Subcutaneous abdominal adipose tissue (tissue), 5 donors: ENCODE measurements around the gene ACSL3.

Source experiments
- H3K27ac ChIP-seq: one replicate; pipeline ENCODE4 v1.7.0; 2013; ENCODE audit warnings: low read depth, mild to moderate bottlenecking, inconsistent platforms, low read length, moderate library complexity
- H3K27me3 ChIP-seq, 5 donors: one replicate each; pipeline ENCODE4 v1.7.0; 2013; ENCODE audit warnings: low read length in 5 of 5, inconsistent platforms in 1 of 5; ENCODE audit not compliant: control insufficient read depth in 5 of 5, insufficient read depth in 4 of 5
- H3K36me3 ChIP-seq, 5 donors: one replicate each; pipeline ENCODE4 v1.7.0; 2013; ENCODE audit warnings: low read length in 5 of 5; ENCODE audit not compliant: control insufficient read depth in 5 of 5, insufficient read depth in 5 of 5
- H3K4me1 ChIP-seq, 5 donors: one replicate each; pipeline ENCODE4 v1.7.0; 2013; ENCODE audit warnings: low read length in 5 of 5, mild to moderate bottlenecking in 3 of 5, moderate library complexity in 1 of 5; ENCODE audit not compliant: control insufficient read depth in 5 of 5, insufficient read depth in 5 of 5
- H3K4me3 ChIP-seq, 5 donors: one replicate each; pipeline ENCODE4 v1.7.0; 2013; ENCODE audit warnings: low read length in 5 of 5, low read depth in 1 of 5
- H3K9ac ChIP-seq, 5 donors: one replicate each; pipeline ENCODE4 v1.7.0; 2013; ENCODE audit warnings: low read length in 5 of 5, mild to moderate bottlenecking in 4 of 5, moderate library complexity in 3 of 5
- H3K9me3 ChIP-seq, 5 donors: one replicate each; pipeline ENCODE4 v1.7.0; 2013; ENCODE audit warnings: low read length in 5 of 5; ENCODE audit not compliant: control insufficient read depth in 5 of 5
- donor health status: healthy.
- donor health status: healthy.
- donor health status: healthy.
- donor health status: healthy.
- donor health status: healthy.

ACSL3 gene

GRCh38 chr2:222946700-222947287, 86.0 kb downstream of the ACSL3 start:
- Histone ChIP-seq H3K4me3 (no peak overlapping the region), H3K9me3 (no peaks in the 10 kb centered on the region), H3K4me1 (peaks cover 0 to 8% (median 0%) of the 10 kb centered on the region in 5 donors), H3K27me3 (no peaks in the 10 kb centered on the region), H3K9ac (no peak overlapping the region), H3K36me3 (peaks cover 0 to 1% (median under 1%) of the 10 kb centered on the region in 5 donors), H3K27ac (no peak overlapping the region)

GRCh38 chr2:222949073-222949472, 88.2 kb downstream of the ACSL3 start:
- Histone ChIP-seq H3K36me3 (no peaks in the 10 kb centered on the region), H3K27ac (no peak overlapping the region), H3K4me1 (peaks cover 0 to 5% (median 0%) of the 10 kb centered on the region in 5 donors), H3K4me3 (no peak overlapping the region), H3K9me3 (no peaks in the 10 kb centered on the region), H3K9ac (no peak overlapping the region), H3K27me3 (no peaks in the 10 kb centered on the region)

DNA sequence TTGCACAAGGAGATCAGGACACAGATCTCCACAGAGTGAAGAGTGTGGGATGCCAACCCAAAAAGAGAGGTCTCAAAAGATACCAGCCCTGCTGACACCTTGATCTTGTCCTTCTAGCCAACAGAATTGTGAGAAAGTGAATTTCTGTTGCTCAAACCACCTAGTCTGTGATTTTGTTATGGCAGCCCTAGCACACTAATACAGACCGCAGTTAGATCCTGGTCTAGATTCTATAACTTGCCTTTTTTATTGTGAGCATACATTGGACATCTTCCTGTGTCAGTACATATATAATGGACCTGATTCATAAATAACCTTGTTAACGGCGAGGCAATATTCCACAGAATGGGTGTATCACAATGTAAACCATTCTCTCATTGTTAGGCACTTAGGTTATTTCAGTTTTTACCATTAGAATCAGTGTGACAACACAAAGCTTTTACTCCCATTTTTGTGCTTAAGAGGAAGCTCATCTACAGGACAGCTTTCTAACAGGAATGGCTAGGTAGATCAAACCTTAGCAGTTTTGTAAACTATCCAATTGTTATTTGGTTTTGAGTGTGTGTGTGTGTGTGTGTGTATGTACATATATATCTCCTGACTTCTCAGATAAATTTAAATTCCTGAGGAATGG, 89.0 kb downstream of the ACSL3 start:
- H3K27me3 ChIP-seq: no peaks in the 10 kb centered on the region
- H3K9ac ChIP-seq: no peak overlapping the region
- no peaks in the 10 kb centered on the region for H3K9me3 ChIP-seq
- no peak overlapping the region for H3K27ac ChIP-seq
- H3K4me1 ChIP-seq: peaks cover 0 to 2% (median 0%) of the 10 kb centered on the region in 5 donors
- H3K4me3 ChIP-seq: no peak overlapping the region
- H3K36me3 ChIP-seq: no peaks in the 10 kb centered on the region

- no peak overlapping the region for H3K9ac ChIP-seq
- H3K27me3 ChIP-seq: no peaks in the 10 kb centered on the region
- no peak overlapping the region for H3K4me3 ChIP-seq
- no peaks in the 10 kb centered on the region for H3K36me3 ChIP-seq
- no peaks in the 10 kb centered on the region for H3K4me1 ChIP-seq
- no peaks in the 10 kb centered on the region for H3K9me3 ChIP-seq
- H3K27ac ChIP-seq: no peak overlapping the region
Measured at GRCh38 chr2:222950638-222951285, 89.9 kb downstream of the ACSL3 start.

- Histone ChIP-seq H3K4me1 (no peaks in the 10 kb centered on the region), H3K36me3 (no peaks in the 10 kb centered on the region)
Measured at GRCh38 chr2:222952204-222952603, 91.4 kb downstream of the ACSL3 start.

GRCh38 chr2:222955008-222955407, 94.2 kb downstream of the ACSL3 start:
- H3K9ac ChIP-seq: no peak overlapping the region
- no peak overlapping the region for H3K27ac ChIP-seq
- H3K9me3 ChIP-seq: no peaks in the 10 kb centered on the region
- no peaks in the 10 kb centered on the region for H3K27me3 ChIP-seq
- H3K36me3 ChIP-seq: no peaks in the 10 kb centered on the region
- H3K4me1 ChIP-seq: no peaks in the 10 kb centered on the region
- H3K4me3 ChIP-seq: no peak overlapping the region

More at GRCh38 chr2:222952204-222952603, 91.4 kb downstream of the ACSL3 start:
- Histone ChIP-seq H3K27ac (no peak overlapping the region), H3K9me3 (no peaks in the 10 kb centered on the region), H3K4me3 (no peak overlapping the region), H3K9ac (no peak overlapping the region), H3K27me3 (no peaks in the 10 kb centered on the region)

GRCh38 chr2:222959358-222959757, 98.5 kb downstream of the ACSL3 start:
- Histone ChIP-seq H3K9me3 (no peaks in the 10 kb centered on the region), H3K36me3 (no peaks in the 10 kb centered on the region), H3K27ac (no peak overlapping the region), H3K4me1 (no peaks in the 10 kb centered on the region), H3K27me3 (no peaks in the 10 kb centered on the region), H3K4me3 (no peak overlapping the region), H3K9ac (no peak overlapping the region)

GRCh38 chr2:222960126-222960525, 99.3 kb downstream of the ACSL3 start:
- H3K27ac ChIP-seq: no peak overlapping the region
- H3K27me3 ChIP-seq: peaks cover 0 to 3% (median 0%) of the 10 kb centered on the region in 5 donors
- H3K9ac ChIP-seq: no peak overlapping the region
- H3K4me1 ChIP-seq: no peaks in the 10 kb centered on the region
- H3K36me3 ChIP-seq: no peaks in the 10 kb centered on the region
- no peaks in the 10 kb centered on the region for H3K9me3 ChIP-seq
- H3K4me3 ChIP-seq: no peak overlapping the region

DNA sequence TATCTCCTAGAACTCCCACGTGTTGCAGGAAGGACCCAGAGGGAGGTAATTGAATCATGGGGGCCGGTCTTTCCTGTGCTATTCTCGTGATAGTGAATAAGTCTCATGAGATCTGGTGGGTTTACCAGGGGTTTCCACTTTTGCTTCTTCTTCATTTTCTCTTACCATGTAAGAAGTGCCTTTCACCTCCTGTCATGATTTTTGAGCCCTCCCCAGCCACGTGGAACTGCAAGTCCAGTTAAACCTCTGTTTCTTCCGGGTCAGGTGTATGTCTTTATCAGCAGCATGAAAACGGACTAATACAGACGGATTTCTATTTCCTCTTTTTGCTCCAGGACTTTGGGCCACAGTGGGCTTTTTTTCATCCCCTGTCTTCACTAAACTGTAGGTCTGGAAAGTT, 102.8 kb downstream of the ACSL3 start:
- no peaks in the 10 kb centered on the region for H3K9me3 ChIP-seq
- H3K4me3 ChIP-seq: no peak overlapping the region
- H3K27me3 ChIP-seq: peaks cover 0 to 3% (median 0%) of the 10 kb centered on the region in 5 donors
- no peak overlapping the region for H3K27ac ChIP-seq
- no peak overlapping the region for H3K9ac ChIP-seq
- H3K36me3 ChIP-seq: no peaks in the 10 kb centered on the region
- no peaks in the 10 kb centered on the region for H3K4me1 ChIP-seq

GRCh38 chr2:222964376-222965031, 103.7 kb downstream of the ACSL3 start:
- peaks cover 0 to under 1% (median 0%) of the 10 kb centered on the region in 5 donors for H3K4me1 ChIP-seq
- no peaks in the 10 kb centered on the region for H3K36me3 ChIP-seq
- no peak overlapping the region for H3K4me3 ChIP-seq
- no peaks in the 10 kb centered on the region for H3K9me3 ChIP-seq
- peaks cover 0 to 3% (median 0%) of the 10 kb centered on the region in 5 donors for H3K27me3 ChIP-seq
- no peak overlapping the region for H3K9ac ChIP-seq
- H3K27ac ChIP-seq: no peak overlapping the region
